NB4 (cell line): ENCODE results near the gene MORC1.

Experiments
- DNase-seq: peaks from one replicate; pipeline ENCODE4 v3.0.0; 2010; ENCODE audit warnings: low read depth
- H3K4me3 ChIP-seq: one replicate; pipeline ENCODE4 v1.5.1; 2011; ENCODE audit warnings: mild to moderate bottlenecking, low read depth, low read length, moderate library complexity
- MYC ChIP-seq: IDR thresholded peaks from 2 replicates; pipeline ENCODE4 v1.6.1; 2011; ENCODE audit warnings: low read depth, low read length
- POLR2A ChIP-seq: IDR thresholded peaks from 2 replicates; pipeline ENCODE4 v1.6.1; 2011; ENCODE audit warnings: mild to moderate bottlenecking; ENCODE audit not compliant: insufficient read length; ENCODE audit errors: extremely low read depth
- TF ChIP-seq, protein P1 (sequence below): IDR thresholded peaks from one replicate; pipeline ENCODE4 v1.5.1; 2012; ENCODE audit warnings: low read depth, low read length
- TF ChIP-seq, protein P2 (sequence below): IDR thresholded peaks from 2 replicates; pipeline ENCODE4 v1.6.1; 2011; ENCODE audit warnings: low read depth, low read length

MORC1 gene

GRCh38 chr3:109066864-109067263, 51.1 kb downstream of the MORC1 start:
- DNase-seq = no peak
- TF ChIP-seq POLR2A (no peak), MYC (no peak)
- TF ChIP-seq, protein P1, sequence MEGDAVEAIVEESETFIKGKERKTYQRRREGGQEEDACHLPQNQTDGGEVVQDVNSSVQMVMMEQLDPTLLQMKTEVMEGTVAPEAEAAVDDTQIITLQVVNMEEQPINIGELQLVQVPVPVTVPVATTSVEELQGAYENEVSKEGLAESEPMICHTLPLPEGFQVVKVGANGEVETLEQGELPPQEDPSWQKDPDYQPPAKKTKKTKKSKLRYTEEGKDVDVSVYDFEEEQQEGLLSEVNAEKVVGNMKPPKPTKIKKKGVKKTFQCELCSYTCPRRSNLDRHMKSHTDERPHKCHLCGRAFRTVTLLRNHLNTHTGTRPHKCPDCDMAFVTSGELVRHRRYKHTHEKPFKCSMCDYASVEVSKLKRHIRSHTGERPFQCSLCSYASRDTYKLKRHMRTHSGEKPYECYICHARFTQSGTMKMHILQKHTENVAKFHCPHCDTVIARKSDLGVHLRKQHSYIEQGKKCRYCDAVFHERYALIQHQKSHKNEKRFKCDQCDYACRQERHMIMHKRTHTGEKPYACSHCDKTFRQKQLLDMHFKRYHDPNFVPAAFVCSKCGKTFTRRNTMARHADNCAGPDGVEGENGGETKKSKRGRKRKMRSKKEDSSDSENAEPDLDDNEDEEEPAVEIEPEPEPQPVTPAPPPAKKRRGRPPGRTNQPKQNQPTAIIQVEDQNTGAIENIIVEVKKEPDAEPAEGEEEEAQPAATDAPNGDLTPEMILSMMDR = no peak
- TF ChIP-seq, protein P2, sequence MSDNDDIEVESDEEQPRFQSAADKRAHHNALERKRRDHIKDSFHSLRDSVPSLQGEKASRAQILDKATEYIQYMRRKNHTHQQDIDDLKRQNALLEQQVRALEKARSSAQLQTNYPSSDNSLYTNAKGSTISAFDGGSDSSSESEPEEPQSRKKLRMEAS = no peak
- no peak overlapping the region for H3K4me3 ChIP-seq

GRCh38 chr3:109059264-109059663, 58.7 kb downstream of the MORC1 start:
- TF ChIP-seq, protein P1 = no peak
- no peak for TF ChIP-seq POLR2A
- TF ChIP-seq, protein P2 = no peak
- TF ChIP-seq MYC = no peak
- peak; percentile 25 for DNase-seq
- no peak overlapping the region for H3K4me3 ChIP-seq

GRCh38 chr3:109057616-109058015, 60.3 kb downstream of the MORC1 start:
- TF ChIP-seq POLR2A (no peak), MYC (no peak)
- TF ChIP-seq, protein P1 = no peak
- TF ChIP-seq, protein P2 = no peak
- H3K4me3 ChIP-seq = no peak overlapping the region
- no peak for DNase-seq

- no peak overlapping the region for H3K4me3 ChIP-seq
- DNase-seq = no peak
- TF ChIP-seq, protein P2 = no peak
- TF ChIP-seq POLR2A (no peak), MYC (no peak)
- TF ChIP-seq, protein P1 = no peak
These were observed 60.9 kb downstream of the MORC1 start for GRCh38 chr3:109057056-109057455.

DNA sequence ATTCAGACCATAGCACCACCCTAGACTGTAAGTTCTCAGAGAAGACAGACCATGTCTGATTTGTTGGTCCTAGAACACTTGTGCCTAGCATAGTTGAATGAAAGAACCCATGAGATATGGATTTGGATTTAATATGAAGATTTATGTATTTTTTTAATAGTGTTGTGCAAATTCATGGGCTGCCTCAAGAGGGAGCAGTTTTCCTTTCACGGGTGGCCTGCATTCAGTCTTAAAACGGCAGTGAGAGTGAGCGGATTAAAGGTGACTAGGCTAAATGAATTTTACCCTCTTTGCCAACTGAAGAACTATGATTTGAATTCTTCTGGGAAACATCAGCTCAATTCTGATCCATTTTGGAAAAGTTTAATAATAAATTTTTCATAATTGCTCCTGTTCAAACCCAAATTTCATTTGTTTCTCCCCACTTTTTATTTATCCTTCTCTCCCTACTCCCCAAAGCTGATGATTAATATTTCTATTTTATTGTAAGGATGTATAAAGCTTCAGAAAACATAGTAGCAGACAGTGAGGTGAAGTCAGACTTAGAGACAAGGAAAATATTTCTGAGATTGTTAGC, 67.3 kb downstream of the MORC1 start:
- DNase-seq = peak; percentile 43
- TF ChIP-seq, protein P1 = peak; percentile 49
- TF ChIP-seq, protein P2 = no peak
- H3K4me3 ChIP-seq = no peak overlapping the region

DNA sequence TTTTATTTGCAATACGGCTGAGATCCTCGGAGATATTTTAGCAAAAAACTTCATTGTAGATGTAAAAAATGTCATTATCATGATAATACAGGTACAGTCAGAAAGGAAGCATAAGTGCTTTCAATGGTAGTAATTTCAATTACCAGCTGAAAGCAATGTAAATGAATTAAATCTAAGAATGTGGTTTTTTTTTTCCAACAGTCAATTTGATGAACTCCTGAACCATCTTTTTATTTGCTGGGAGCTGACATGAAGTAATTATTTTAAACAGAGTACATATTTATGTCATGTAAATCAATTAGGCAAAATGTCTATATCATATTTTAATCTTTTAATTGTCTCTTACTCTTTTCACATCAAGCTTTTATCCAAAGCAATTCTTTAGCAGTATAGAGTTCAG, 70.6 kb downstream of the MORC1 start:
- no peak for DNase-seq
- TF ChIP-seq POLR2A = no peak
- no peak for TF ChIP-seq MYC
- TF ChIP-seq, protein P2 = no peak
- TF ChIP-seq, protein P1 = no peak

More for the DNA sequence above, 70.6 kb downstream of the MORC1 start:
- H3K4me3 ChIP-seq = no peak overlapping the region
